GM21723 (cell line): ENCODE results near the gene SLC6A5.

ENCODE experiments used
- ATAC-seq: cut with Tn5 transposase; IDR thresholded peaks from one replicate; pipeline ENCODE4 v1.9.1; 2021; ENCODE audit warnings: mild to moderate bottlenecking, moderate library complexity; ENCODE audit not compliant: unreplicated experiment

SLC6A5 gene

DNA sequence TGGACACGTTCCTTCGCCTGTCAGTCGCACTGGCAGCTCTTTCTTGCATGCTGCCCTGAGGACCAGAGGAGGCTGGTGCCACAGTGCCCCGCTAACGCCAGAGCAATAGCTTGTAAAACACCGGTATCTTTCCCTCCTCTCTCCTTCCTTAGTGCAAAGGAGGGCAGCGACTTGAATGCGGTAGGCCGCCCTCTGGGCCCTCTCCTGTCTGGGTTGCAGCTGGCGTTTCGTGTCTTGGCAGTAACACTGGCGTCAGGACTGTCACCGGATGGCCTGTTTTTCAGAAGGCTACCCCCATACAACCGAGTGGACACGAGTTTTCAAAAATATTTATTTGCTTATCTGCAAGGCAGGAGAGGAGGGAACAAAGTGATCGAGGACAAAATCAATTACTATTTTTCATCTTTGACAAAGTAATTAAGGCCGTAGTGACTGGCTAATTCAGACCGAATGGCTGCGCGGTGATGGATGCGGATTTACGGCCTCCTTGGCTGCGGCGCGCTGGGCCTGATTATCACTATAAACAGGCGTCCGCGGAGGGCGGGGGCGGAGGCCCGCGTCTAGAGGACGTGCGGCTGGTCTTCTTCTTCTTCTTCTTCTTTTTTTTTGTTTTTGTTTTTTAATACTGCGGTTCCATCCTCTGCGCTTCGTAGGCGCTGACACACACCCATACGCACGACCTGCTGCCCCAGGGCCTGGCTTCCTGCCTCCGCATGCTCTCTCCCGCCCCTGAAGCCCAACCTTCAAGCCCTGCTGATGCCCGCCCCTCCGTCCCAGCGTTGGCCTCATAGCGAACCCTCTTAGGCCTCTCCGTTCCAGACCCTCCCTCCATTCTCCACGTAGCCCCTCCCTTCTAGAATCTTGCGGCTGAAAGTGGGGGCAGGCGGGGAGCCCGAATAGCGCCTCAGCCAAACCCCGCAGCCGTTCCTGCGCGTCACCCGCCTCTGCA, 2.9 kb upstream of the SLC6A5 start:
- no peak for ATAC-seq

DNA sequence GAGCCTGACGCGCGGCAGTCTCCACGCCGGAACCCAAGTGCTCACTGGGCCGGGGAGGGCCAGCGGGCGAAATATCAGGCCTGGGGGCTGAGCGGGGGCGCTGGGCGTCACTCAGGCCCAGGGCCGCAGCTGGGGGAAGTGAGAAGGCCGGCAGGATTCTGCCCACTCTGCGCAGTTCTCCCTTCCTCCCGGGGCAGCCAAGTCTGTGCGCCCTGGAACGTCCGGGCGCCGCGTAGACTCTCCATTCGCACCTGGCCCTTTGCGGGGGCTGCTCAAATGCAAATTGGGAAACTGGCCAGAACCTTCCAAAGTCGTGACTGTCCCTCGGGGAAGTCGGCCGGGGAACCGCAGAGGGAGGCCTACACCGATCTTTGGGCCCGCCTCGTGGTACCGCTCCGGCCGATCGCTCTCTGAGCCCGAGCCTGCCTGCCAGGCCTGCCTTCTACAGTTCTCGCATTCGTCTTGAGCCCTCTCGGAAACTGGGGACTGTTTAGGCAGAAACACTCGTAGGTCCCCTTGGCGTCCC, 2.2 kb upstream of the SLC6A5 start:
- no peak for ATAC-seq

DNA sequence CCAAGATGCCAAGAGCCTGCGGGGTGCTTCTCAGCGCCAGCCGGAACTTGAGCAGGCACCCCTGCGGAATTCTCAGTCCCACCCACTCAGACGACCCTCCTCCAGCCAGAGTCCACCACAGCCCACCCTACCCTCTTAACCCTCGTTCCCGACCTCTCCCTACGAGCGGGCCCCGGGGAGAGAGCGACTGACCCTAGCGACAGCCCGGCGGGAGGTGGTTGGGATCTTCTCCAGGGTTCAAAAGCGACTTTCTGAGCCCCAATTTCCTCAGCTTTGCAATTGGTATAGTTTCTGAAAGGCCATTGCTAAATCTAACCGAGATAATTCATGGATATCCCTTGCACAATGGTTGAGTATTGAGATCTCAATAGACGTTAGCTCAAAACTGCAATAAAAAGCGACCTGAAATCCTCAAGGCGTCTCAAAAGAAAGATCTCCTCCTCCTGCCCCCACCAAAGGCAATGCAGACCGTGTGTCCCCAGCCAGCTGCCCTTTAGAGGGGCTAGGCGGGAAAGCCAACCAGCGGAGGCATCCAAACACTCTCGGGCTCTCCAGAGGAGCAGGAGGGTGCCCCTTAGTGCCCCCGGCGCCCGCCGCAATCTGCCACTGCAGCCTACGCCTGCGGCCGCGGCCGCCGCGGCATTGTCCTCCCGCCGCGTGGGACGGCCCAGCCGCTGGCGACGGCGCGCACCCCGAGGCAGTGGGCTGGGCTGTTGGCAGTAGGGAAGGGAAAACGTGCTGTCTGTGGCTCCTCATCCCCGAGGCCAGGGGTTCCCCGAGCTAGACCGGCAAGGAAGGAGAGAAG, 1.5 kb upstream of the SLC6A5 start:
- ATAC-seq, result no peak

DNA sequence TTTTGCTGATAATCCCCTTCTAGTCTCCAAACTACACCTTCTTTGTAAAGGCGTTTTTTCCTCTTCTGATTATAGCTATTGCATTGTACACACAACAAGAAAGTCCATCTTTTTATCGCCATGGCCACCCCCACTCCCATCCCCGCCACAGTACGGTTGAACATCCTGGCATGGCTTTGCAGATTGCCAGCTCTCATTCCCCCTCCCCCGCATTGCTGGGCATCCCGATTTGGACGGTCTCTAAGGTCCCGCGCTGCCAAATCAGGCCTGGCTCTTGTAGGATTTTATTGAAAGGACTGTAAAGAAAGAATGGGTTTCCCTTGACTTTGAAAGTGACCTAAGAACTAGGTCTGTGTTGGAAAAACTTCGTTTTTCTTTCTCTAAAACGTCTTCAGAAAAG, 916 bp upstream of the SLC6A5 start:
- ATAC-seq, result no peak

DNA sequence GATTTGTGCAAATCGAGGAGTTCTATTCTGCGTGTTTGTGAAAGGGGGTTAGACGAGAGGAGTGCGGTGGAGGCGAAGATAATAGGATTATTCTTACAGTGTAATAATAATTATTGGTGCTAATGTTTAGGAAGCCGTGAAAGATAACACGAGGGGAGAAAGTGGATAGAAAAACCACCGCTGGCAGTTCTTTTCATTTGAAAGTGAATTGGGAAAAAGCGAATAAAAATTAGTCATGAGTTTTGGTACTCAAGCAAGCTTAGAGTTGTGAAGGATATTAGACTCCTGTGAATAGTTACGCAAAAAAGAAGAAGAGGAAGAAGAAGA, 575 bp downstream of the SLC6A5 start:
- ATAC-seq, result no peak

- no peak for ATAC-seq
Observed at GRCh38 chr11:20600551-20600950, 1.1 kb downstream of the SLC6A5 start.

GRCh38 chr11:20601221-20601914, 2.0 kb downstream of the SLC6A5 start:
- ATAC-seq, result no peak

DNA sequence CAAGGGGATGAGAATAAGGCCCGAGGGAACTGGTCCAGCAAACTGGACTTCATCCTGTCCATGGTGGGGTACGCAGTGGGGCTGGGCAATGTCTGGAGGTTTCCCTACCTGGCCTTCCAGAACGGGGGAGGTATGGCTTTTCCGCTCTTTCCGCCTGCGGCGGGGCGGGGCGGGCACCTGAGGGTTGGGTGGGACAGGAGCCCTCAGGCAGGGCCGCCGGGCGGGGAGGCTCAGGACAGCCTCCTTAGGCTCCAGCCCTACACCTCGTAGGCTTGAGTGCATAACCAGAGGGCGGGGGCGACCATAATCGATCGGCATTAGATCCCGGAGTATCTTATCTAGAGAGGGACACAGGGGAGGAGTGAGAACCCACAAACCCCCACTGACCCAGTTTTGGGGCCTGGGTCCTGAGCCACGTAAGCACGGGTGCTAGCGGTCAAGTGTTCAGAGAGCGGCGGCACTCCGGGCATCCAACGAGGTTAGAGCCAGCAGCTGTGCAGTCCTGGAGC, 4.9 kb downstream of the SLC6A5 start:
- no peak for ATAC-seq

DNA sequence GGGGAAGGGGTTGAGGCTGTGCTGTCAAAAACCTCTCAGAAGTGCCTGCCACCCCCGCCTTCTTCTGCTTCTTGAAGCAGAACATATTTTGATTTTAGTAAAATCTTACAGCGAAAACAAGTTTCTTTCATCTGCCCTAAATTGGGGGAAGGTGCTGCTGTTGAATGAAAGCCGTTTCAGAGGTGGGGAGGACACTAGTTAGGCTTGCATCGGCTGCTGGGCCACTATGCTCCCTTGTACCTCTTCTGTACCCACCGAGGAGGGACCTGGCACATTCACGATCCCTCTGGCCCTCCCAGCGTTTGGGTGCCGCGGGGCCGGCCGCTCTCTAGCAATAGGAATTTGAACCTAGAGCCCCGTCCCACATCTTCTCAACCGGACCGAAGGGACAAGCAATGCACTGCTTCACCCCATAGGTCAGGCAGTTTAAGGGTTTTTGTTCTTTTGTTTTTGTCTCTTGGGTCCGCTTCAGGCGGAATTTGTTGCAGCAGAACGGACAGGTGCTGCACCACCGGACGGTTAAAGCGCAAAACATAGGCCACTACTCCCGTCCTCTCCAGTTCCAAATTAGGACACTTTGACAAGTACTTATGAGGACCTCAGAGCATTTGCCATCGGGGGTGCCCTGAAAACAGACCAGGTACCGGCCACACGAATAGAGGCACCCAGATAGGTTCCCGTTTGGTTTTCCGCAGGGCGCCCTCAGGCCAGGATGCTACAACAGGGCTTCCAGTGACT, 5.6 kb downstream of the SLC6A5 start:
- no peak for ATAC-seq

DNA sequence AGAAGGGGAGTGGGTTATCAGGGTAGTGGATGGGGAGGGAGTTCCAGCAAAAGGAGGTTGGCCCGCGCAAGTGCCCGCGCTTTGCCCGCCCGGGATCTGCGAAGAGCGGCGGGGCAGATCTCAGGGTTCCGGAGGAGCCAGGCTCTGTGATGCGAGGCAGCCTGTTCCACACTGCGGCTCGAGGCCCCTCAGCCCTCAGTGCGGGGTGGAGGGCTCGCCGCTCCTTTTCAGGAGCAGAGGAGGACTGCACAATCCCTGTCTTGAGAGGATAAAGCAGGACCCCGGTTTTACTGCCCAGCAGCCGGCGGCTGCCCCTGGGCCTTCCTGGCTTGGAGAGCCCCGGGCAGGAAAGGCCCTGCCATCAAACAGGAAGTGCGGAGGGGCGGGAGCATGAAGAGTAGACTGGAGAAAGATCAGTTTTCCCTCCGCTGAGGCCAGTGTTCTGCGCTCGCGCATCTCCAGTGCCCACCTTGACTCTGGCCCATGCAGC, 6.2 kb downstream of the SLC6A5 start:
- no peak for ATAC-seq

GRCh38 chr11:20608934-20609333, 9.5 kb downstream of the SLC6A5 start:
- no peak for ATAC-seq

- ATAC-seq, result peak; percentile 98
Observed at GRCh38 chr11:20609727-20610707, 10.6 kb downstream of the SLC6A5 start.

DNA sequence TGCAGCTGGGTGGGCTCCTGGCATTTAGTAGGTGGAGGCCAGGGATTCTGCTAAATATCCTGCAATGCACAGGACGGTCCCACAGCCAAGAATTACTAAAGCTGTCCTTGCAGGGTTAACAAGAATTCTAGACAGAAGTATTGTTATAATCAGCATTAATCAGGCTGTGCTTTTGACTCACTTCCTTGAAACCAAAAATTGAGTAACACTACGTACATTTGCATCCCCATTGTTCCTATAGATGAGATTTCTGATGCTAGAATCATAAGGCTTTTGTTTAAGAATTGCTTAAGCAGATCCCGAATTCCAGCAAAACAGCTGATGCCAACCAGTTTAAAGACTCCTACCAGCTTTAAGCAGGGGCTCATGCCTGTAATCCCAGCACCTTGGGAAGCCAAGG, 11.4 kb downstream of the SLC6A5 start:
- no peak for ATAC-seq

GRCh38 chr11:20611445-20611844, 12.0 kb downstream of the SLC6A5 start:
- ATAC-seq, result no peak

DNA sequence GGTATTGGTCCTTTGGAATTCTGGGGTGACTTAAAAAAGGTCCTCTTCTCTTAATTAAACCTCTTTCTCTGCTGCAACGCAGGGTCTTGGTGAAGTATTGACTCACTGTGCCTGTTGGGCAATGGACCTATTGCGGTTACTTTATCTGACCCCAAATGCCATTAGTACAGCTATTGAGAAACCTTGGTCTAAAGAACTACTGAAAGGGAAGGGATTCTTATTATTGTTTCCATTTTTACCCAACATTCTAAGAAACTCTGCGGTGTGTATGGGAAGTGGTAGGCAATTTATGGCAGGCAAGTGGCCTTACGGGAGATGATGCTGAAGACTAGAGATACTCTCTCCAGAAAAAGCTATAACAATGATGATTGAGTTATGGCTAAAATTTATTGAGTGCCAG, 12.5 kb downstream of the SLC6A5 start:
- ATAC-seq, result no peak

DNA sequence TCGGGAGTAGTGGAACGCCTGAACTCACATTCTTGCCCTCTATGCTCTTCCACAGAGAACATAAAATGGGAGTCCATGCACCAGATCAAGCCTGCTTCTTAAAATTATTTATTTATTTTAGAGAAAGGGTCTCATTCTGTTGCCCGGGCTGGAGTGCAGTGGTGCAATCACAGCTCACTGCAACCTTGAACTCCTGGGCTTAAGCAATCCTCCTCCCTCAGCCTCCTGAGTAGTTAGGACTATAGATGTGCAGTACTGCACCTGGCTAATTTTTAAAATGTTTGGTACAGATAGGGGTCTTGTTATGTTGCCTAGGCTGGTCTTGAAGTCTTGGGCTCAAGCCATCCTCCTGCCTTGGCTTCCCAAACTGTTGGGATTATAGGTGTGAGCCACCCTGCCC, 13.0 kb downstream of the SLC6A5 start:
- ATAC-seq, result no peak

- ATAC-seq, result no peak
Observed at GRCh38 chr11:20616920-20617319, 17.5 kb downstream of the SLC6A5 start.

DNA sequence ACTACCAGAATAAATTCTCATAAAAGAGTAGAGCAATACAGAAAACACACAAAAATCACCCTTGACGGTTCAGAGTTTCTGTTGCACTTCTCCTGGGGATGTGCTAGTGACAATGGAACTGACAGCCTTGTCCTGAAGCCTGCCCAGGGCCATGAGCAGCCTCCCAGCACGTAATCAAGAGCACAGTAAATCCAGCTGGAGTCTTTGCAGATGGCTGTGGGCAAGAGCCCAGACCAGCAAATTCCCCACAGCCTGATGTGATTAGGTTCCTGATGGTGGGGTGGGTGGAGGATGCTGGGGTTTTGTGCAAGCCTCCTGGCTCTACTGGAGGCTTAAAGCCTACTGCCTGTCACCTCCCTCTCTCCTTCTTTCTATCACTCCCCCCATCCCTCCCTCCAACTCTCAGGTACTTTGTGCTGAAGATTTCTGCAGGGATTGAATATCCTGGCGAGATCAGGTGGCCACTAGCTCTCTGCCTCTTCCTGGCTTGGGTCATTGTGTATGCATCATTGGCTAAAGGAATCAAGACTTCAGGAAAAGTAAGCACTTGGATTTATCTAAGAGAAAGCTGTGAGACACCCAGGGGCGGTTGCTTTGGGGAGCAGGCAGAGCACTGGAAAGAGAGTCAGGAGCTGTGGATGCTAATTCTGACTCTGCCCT, 18.1 kb downstream of the SLC6A5 start:
- ATAC-seq, result no peak

- ATAC-seq, result no peak
Observed at GRCh38 chr11:20618083-20618482, 18.7 kb downstream of the SLC6A5 start.
